Measurements from ENCODE around the gene AGR2.
"Not testable (repeated sequence)": the region's sequence is repeated elsewhere in the genome, so short reads cannot be mapped to it uniquely, and the experiment has no call there.

AGR2 gene

DNA sequence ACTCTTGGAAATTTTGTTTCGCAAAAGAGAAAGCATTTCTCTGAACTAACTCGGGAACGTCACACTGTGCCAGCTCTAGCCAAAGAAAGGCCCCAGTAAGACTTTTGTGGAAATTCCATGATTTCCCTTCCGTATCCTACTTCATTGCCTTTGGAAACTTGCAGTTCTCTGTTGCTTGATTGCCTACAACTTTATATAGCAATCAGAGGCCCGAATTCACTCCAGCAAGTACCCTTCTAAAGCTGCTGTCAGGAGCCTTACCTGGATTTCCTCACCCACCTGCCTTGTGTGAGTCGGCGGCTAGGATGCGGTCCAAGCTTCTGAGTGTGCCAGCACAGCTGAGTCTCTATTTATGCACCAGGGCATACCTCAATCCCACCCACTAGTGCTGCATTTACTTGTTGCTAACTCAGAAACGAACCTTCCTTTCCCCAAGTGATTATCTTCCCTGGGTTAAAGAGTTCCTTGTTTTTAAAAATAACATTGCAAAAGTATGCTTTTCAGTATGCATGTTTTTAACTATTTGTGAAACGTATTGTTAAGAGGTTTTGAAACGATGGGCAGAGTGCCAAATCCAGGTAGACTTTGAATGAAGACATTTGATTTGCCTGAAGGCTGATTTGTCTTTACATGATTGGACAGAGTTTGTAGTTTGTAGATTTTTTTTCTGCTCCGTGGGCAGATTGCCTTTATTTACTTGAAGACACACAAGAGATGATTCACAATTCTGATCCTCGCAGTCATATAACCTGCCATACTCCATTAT lies at the start of gene AGR2:
Gene AGR2 (minus strand): TSS at position 326 of the 766 bp plus-strand sequence. CDS start 3,203 bp downstream, outside the sequence.
- no peak for DNase-seq
- in situ Hi-C loops (cut with MboI; ENCODE audit: low pct_unique_long_range_greater_than_20kb, low sequenced_read_pairs) = no loop called here

DNA sequence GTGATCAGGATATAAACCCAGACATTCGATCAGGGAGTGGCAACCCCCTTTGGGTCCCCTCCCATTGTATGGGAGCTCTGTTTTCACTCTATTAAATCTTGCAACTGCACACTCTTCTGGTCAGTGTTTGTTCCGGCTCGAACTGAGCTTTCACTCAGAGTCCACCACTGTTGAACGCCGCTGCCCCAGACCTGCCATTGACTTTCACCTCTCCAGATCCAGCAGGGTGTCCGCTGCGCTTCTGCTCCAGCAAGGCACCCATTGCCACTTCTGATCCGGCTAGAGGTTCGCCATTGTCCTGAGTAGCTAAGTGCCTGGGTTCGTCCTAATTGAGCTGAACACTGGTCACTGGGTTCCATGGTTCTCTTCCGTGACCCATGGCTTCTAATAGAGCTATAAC lies 48.4 kb upstream of the AGR2 start:
- in situ Hi-C loops (cut with MboI; ENCODE audit: low pct_unique_long_range_greater_than_20kb, low sequenced_read_pairs); DNase-seq: not testable (repeated sequence)

DNA sequence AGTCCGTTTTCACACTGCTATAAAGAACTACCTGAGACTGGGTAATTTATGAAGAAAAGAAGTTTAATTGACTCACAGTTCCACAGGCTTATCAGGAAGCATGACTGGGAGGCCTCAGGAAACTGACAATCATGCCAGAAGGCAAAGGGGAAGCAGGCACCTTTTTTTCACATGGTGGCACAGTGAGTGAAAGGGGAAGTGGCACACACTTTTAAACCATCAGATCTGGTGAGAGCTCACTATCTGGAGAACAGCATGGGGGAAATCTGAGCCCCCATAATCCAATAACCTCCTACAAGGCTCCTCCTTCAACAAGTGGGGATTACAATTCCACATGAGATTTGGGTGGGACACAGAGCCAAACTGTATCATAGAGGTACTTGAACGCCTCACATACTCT lies 47.0 kb upstream of the AGR2 start:
- in situ Hi-C loops (cut with MboI; ENCODE audit: low pct_unique_long_range_greater_than_20kb, low sequenced_read_pairs) = no loop called here
- DNase-seq = peak; percentile 81

DNA sequence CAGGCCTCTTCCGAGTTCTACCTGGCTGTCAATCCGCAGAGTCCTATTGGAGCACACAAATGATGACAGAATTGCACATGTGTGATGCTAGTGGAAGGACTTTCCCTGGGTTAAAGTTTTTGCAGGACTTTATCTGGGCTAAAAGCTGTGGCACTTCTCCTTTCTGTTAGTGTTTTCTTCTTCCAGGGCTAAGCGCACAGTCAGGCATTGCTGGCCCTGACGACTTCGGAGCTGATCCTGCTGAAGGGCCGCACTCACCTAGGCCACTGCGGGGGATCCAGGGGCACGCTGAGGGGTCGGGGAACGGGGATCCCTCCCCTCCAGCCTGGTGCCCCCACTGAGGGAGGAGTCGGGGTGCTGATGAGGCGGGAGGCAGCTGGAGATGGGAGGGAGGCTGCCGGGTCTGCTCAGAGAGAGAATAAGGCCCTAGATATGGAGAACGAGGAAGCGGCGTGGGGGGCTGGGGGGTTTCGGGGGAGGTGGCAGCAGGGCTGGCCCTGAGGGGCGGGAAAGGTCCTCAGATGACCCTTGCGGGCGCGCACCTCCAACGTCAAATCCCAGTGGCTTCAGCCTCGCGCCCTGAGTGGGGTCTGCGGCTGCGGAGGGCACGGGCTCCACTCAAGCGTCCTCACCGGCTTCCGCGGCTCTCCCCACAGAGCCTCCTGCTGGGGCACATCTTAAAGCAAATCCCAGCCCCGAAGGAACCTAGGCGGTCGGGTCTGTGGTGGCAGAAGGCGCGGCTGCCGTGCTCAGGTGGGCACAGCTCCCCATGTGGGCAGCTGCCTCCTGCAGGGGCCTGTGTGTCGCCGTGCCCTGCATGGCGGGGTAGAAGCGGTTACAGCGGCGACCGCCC lies 46.0 kb upstream of the AGR2 start:
- in situ Hi-C loops (cut with MboI; ENCODE audit: low pct_unique_long_range_greater_than_20kb, low sequenced_read_pairs) = no loop called here
- no peak for DNase-seq

DNA sequence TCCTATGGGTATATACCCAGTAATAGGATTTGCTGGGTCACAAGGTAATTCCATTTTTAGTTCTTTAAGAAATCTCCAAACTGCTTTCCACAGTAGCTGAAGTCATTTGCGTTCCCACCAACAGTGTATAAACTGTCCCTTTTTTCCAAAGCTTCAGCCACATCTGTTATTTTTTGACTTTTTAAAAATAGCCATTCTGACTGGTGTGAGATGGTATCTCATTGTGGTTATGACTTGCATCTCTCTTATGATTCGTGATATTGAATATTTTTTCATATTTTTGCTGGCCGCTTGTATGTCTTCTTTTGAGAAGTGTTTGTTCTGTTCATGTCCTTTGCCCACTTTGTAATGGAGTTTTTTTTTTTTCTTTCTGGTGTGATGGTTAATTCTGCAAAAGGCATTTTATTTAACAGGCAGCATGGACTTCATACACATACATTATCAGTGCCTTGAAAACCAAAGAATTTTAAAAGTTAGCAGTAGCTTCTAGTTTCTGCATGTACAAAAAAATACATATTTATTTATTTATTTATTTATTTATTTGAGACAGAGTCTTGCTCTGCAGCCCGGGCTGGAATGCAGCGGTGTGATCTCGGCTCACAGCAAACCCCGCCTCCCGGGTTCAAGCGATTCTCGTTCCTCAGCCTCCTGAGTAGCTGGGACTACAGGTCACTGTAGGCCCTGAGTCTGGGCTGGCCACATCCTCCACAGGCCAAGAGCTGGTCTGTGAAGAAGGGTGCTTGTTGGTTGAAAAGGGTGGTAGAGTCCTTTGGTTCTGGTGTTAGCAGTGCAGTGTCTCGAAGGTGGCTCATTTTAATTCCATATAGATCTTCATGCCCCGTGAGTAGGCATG lies 44.7 kb upstream of the AGR2 start:
- in situ Hi-C loops (cut with MboI; ENCODE audit: low pct_unique_long_range_greater_than_20kb, low sequenced_read_pairs) = no loop called here
- peak; percentile 11 for DNase-seq

DNA sequence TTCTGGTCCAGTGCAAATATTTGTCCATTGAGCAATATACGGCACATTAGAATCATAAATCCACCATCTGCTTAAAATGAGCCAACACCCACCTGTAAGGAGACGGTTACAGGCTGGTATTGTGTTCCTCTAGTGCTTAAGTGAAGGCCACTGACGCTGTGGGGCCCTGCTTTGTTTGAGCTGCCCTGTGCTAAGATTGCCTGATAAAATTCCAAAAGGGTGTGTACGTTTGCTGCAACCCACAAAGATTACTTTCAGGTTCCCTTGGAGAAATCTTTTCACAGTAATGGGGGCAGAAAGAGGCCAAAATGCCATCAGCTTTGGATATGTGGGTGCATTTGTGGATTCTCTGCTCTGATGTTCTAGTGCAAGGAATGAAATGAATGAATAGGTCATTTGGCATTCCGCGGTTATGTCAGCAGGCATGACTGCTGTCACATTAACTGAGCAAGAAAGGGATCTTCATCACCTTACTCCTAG lies 42.6 kb upstream of the AGR2 start:
- in situ Hi-C loops (cut with MboI; ENCODE audit: low pct_unique_long_range_greater_than_20kb, low sequenced_read_pairs) = no loop called here

DNA sequence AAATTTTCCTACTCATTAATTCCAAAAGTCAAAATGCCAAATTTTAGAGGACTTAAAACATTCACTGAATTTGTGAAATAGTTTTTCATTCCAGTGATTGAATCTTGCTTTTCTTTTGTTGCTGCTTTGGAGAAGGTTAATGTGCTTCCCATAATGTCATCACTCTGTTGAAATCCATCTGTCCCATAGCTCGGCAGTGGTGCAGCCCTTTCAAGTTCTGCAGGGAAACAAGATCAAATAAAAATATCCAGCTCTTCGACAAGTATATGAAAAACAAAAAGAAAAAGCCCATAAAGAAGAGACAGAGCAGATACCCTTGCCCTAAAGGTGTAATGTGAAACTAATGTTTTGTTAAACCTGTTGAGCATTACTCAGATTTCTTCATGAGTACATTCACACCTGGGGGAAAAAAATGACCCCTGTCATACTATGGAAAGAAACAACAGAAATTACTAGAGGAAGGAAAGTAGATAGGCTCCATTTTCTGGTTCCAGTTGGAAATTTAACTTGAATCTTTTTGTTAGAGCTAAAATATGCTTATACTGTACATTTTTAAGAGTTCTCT lies 41.9 kb upstream of the AGR2 start:
- in situ Hi-C loops (cut with MboI; ENCODE audit: low pct_unique_long_range_greater_than_20kb, low sequenced_read_pairs) = no loop called here
- no peak for DNase-seq

More for the DNA sequence above, 42.6 kb upstream of the AGR2 start:
- DNase-seq = no peak

DNA sequence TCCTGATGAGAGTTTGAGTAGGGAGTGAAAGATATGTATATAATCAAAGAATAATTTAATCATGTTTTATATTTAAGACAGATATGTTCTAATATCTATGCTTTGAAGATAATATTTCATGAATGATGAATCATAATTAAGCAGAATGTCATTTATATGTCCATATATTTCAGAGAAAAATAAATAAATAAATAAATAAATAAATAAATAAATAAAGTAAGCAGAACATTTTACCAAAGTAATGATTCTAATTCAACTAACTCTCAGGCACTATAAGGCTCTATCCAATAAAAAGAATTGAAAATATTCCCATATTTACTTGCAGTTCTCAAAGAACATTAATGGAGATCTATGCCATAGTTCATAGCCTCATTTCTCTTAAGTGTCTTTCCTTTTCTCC lies 40.9 kb upstream of the AGR2 start:
- no peak for DNase-seq
- in situ Hi-C loops (cut with MboI; ENCODE audit: low pct_unique_long_range_greater_than_20kb, low sequenced_read_pairs) = no loop called here

DNA sequence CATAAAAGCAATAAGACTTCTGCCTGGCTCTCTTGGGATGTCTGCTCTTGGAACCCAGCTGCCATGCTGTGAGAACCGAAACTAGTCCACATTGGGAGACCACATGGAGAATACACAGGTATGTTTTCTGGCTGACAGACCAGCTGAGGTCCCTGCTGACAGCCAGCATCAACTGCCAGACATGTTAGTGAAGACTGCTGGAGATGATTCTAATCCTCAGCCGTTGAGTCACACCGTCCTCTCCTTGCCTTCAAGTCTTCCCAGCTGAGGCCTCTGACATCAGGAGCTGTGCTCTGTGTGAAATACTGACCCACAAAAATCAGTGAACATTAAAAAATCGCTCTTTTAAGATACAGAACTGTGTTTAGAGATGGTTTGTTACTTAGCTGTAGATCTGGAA lies 36.9 kb upstream of the AGR2 start:
- DNase-seq = no peak
- in situ Hi-C loops (cut with MboI; ENCODE audit: low pct_unique_long_range_greater_than_20kb, low sequenced_read_pairs) = no loop called here

DNA sequence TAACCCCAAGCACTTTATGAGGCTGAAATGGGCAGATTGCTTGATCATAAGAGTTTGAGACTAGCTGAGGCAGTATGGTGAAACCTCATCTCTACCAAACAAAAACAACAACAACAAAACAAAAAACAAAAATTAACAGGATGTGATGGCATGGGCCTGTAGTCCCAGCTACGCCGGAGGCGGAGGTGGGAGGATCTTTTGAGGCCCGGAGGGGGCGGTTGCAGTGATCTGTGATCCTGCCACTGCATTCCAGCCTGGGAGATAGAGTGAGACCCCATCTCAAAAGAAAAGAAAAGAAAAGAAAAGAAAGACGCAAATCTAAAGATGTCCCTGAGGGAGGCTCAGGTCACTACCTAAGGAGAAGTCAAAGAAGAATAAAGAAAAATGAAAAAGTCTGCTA lies 35.3 kb upstream of the AGR2 start:
- in situ Hi-C loops (cut with MboI; ENCODE audit: low pct_unique_long_range_greater_than_20kb, low sequenced_read_pairs) = no loop called here
- DNase-seq = no peak

DNA sequence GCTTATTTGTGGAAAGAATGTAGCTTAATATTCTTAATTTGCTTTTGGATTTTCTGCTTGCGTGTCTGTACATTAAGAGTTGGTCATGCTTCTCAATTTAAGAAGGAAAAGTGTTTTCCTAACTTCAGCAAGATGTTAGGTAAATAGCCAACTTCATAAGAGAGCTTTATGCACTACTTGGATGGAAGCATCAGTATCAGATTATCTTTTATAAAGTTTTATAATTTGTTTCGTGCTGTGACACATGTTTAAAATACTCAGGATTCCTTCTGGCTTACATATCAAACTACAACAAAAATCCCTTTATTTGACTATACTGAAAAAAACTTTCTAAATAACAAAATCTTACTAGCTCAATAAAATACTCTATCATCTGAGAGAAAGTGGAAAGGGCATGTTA lies 34.8 kb upstream of the AGR2 start:
- no peak for DNase-seq

DNA sequence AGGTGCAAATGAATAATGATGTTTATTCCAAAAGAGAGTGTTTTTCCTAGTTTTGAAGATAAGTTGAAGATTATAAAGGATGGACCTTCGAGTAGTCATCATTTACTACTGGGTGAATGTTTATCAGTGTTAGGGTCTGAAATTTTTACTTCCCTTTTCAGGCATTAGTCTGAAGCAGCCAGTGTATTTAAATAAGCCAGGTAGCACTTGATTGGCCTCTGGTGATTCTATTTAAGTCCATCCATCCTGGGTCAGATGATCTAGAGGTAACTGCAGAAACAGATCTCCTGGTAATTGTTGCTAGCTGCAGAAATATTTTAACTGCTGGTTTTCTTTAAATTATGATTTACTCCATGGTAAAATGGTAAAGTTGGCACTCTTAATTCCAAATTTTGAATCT lies 34.1 kb upstream of the AGR2 start:
- DNase-seq = no peak
- in situ Hi-C loops (cut with MboI; ENCODE audit: low pct_unique_long_range_greater_than_20kb, low sequenced_read_pairs) = no loop called here

More for the DNA sequence above, 34.8 kb upstream of the AGR2 start:
- in situ Hi-C loops (cut with MboI; ENCODE audit: low pct_unique_long_range_greater_than_20kb, low sequenced_read_pairs) = no loop called here

DNA sequence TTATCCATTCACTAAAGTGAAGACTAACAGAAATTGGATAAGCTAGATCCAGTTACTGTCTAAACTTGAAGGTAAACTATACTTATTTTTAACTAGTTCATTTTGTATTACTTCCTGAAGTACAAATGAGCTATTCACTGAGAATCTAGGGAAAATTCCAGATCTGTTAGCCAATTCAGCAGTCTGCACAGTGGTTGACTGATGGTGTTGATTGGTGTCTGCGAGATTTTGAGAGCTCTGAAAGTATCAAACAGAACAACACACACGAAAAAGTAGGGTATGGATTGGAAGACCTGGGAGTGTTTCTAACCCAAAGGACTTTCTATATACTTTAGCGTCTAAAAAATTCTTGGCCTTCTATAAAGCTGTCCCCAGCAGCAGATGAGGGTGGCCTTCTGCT lies 33.6 kb upstream of the AGR2 start:
- in situ Hi-C loops (cut with MboI; ENCODE audit: low pct_unique_long_range_greater_than_20kb, low sequenced_read_pairs) = no loop called here
- DNase-seq = no peak

DNA sequence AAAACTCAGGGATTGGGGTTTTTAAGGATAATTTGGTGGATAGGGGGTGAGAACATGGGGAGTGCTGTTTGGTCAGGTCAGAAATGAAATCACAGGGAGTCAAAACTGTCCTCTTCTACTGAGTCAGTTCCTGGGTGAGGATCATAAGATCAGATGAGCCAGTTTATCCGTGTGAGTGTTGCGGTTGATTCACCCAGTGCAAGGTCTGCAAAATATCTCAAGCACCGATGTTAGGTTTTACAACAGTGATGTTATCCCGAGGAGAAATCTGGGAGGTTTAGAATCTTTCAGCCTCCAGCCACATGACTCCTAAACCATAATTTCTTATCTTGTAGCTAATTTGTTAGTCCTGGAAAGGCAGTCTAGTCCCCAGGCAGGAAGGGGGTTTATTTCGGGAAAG lies 31.7 kb upstream of the AGR2 start:
- DNase-seq = no peak
- in situ Hi-C loops (cut with MboI; ENCODE audit: low pct_unique_long_range_greater_than_20kb, low sequenced_read_pairs) = no loop called here

DNA sequence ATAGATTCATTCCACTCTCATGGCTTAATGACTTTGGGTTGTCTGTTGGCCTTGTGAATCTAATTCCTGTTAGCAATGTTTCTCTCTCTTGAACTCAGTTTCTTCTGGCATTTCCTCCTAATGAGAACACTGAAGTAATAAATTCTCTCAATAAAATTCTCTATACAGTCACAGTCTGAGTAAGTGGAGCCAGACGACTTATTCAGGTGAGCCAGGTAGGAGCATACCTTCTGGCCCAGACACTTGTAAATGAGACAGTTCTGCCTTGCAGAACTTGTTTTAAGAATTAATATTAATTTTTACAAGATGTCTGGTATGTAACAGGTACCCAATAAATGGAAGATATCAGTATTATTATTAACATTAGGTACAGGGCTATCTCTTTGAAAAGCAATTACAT lies 28.6 kb upstream of the AGR2 start:
- in situ Hi-C loops (cut with MboI; ENCODE audit: low pct_unique_long_range_greater_than_20kb, low sequenced_read_pairs) = no loop called here
- DNase-seq = no peak

DNA sequence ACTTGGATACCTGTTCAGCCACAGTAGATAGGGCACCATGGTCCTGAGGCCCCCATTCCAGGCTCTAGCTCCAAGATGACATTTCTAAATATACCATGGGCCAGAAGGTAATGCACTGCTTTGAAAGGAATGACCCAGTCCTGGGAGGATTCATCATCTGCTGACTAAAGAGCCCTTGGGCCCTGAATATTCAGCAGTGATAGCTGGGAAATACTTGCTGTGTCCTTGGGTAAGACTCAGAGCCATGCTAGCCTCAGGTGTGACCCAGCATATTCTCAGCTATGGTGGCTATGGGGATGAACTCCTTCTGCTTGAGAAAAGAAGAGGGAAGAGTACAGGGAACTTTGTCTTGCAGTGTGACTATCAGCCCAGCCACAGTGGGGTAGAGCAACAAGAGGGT lies 21.3 kb upstream of the AGR2 start:
- in situ Hi-C loops (cut with MboI; ENCODE audit: low pct_unique_long_range_greater_than_20kb, low sequenced_read_pairs) = no loop called here
- no peak for DNase-seq

DNA sequence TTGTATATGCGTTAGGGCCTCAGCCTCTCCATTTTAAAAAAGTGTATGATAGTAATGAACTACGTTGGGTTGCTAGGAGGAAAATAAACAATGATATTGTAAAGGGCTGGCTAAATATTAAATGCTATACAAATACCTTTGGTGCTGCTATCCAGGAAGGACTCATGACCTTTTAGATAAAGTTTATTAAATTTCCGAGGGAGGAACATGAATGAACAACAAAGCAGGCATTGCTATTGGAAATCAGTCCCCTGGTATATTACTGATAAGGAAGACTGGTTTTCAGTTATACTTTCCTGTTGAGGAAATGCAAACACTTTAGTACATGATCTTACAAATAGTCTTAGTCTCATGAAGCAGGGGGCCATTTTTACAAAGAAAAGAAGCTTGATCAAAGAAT lies 17.2 kb upstream of the AGR2 start:
- in situ Hi-C loops (cut with MboI; ENCODE audit: low pct_unique_long_range_greater_than_20kb, low sequenced_read_pairs) = no loop called here

DNA sequence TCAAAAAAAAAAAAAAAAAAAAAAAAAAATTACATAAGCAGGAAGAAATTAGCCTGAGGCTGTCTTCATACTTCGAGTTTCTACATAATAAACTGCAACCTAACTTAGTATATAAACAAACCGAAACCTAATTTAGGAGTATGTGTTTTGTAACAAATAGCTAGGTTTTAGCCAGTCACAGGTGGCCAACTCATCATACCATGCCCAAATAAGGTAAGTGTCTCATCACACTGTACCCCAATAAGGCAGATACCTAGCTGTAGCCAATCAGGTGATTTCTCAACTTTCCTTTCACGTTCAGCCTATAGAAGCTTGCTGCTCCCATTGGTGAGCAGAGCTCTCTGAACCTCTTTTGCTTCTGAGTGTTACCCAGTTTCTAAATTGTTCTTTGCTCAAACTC lies 13.9 kb upstream of the AGR2 start:
- no peak for DNase-seq
- in situ Hi-C loops (cut with MboI; ENCODE audit: low pct_unique_long_range_greater_than_20kb, low sequenced_read_pairs) = no loop called here

More for the DNA sequence above, 17.2 kb upstream of the AGR2 start:
- DNase-seq = no peak

DNA sequence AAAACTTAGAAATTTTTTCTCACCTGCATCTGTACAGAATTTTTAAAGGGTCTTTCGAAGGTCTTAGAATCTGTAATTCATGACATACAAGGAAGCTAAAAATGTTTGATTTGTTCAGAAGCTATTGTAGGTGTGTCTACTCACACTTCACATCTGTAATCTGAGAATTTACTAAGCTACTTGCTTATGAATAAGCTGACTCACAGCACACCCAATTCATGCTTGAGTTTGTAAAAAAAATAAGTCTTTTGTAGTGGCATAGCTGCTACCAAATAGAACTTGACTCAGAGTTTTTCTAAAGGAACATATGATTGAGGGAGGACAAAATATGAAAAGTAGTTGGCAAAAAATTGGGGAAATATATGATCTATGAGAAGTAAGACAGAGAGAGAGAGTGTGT lies 12.7 kb upstream of the AGR2 start:
- in situ Hi-C loops (cut with MboI; ENCODE audit: low pct_unique_long_range_greater_than_20kb, low sequenced_read_pairs) = no loop called here
- peak; percentile 11 for DNase-seq

All from KBM-7 (cell line).